ENCODE measurements around the gene MRPL28.
"Not testable (repeated sequence)": the region's sequence is repeated elsewhere in the genome, so short reads cannot be mapped to it uniquely, and the experiment has no call there.

The MRPL28 gene

DNA sequence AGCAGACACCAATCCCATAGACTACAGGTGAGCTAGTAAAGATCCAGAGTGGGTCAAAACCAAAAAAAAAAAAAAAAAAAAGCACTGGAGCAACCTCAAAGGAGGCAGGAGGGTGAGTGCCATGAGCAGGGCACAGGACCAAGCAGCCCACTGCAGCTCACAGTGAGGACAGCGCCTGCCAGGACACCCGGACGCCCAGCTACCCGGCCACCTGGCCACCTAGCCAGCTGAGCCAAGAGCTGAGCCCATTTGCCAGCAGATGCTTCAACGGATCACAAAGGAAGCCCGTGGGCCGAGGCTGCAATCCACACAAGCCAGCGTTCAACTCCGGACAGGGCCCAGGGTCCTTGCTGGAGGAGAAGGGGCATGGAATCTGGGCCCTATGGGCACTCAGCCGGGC is 32.9 kb downstream of the MRPL28 start:
- H3K4me3 ChIP-seq: no peak overlapping the region
- DNase-seq (ENCODE audit: low spot score): no peak
- TF ChIP-seq, protein P1, sequence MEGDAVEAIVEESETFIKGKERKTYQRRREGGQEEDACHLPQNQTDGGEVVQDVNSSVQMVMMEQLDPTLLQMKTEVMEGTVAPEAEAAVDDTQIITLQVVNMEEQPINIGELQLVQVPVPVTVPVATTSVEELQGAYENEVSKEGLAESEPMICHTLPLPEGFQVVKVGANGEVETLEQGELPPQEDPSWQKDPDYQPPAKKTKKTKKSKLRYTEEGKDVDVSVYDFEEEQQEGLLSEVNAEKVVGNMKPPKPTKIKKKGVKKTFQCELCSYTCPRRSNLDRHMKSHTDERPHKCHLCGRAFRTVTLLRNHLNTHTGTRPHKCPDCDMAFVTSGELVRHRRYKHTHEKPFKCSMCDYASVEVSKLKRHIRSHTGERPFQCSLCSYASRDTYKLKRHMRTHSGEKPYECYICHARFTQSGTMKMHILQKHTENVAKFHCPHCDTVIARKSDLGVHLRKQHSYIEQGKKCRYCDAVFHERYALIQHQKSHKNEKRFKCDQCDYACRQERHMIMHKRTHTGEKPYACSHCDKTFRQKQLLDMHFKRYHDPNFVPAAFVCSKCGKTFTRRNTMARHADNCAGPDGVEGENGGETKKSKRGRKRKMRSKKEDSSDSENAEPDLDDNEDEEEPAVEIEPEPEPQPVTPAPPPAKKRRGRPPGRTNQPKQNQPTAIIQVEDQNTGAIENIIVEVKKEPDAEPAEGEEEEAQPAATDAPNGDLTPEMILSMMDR (IDR thresholded peaks at IDR 0.05): no peak
- H3K27ac ChIP-seq: no peak overlapping the region

DNA sequence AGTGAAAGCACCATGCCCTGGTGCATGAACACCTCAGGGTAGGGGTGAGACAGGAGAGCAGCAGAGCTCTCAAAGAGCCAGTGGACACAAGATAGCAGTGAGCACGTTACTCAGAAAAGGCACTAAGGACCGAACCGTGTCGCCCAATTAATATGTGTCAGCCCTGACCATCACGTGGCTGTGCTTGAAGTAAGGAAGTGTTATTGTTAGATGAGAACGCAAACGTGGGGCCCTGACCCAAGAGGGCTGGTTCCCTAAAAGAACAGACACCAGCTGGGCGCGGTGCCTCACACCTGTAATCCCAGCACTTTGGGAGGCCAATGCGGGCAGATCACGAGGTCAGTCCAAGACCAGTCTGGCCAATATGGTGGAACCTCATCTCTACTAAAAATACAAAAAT is 34.1 kb downstream of the MRPL28 start:
- Histone ChIP-seq H3K27ac (no peak overlapping the region), H3K4me3 (no peak overlapping the region)
- TF ChIP-seq, protein P1 (IDR thresholded peaks at IDR 0.05): no peak

DNA sequence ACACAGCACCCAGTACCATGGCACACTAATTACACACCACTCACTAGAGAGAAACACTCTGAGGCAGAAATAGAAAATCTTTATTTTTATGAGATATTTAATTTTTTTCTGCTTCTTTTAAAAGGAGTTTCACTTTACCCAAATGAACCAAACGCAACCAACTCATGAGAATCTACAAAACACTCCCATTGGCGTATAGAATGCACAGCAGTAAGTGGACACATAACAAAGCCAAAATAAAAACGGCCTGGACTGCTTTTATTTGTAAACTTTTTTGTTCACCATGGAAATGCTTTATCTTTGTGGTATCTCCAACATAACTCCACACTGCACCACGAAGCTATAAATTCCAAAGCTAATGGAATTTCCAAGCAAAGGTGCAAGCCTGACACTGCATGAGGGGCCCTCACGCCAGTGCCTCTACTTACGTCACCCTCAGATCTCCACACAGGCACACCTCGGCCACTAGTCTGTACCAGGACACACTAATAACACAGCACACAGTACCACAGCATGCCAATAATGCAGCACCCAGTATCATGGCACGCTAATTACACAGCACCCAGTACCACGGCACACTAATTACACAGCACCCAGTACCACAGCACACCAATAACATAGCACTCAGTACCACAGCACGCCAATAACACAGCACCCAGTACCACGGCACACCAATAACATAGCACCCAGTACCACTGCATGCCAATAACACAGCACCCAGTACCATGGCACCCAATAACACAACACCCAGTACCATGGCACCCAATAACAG is 35.3 kb downstream of the MRPL28 start:
- not testable (repeated sequence) for H3K27ac ChIP-seq; DNase-seq (ENCODE audit: low spot score); H3K4me3 ChIP-seq

More for the DNA sequence above, 34.1 kb downstream of the MRPL28 start:
- DNase-seq (ENCODE audit: low spot score): no peak

DNA sequence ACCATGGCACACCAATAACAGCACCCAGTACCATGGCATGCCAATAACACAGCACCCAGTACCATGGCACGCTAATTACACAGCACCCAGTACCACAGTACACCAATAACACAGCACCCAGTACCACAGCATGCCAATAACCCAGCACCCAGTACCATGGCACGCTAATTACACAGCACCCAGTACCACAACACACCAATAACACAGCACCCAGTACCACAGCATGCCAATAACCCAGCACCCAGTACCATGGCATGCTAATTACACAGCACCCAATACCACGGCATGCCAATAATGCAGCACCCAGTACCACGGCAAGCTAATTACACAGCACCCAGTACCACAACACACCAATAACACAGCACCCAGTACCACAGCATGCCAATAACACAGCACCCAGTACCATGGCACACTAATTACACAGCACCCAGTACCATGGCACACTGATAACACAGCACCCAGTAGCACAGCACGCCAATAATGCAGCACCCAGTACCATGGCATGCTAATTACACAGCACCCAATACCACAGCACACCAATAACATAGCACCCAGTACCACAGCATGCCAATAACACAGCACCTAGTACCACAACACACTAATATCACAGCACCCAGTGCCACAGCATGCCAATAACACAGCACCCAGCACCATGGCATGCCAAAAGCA is 36.0 kb downstream of the MRPL28 start:
- not testable (repeated sequence) for DNase-seq (ENCODE audit: low spot score); H3K4me3 ChIP-seq; H3K27ac ChIP-seq

DNA sequence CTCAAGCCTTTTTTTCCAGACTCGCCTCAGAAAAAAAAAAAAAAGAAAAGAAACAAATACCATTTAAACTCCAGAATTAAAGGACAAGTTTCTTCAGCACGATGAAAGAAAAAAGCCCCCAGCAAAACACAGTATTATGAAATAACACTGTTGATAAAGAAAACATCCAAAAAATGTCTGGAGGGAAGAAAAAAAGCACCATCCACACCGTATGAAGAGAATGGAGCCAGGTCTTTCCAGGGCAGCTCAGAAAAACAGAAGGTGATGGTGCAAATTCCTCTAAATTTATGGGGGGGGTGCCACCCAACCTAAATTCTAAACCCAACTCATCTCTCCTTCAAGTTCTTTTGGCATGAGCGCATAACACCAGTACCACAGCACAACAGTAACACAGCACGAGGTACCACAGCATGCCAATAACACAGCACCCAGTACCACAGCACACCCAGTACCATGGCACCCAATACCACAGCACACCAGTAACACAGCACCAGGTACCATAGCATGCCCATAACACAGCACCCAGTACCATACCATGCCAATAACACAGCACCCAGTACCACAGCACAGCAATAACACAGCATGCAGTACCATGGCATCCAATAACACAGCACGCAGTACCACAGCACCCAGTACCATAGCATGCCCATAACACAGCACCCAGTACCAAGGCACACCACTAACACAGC is 36.8 kb downstream of the MRPL28 start:
- no peak overlapping the region for H3K4me3 ChIP-seq
- H3K27ac ChIP-seq: no peak overlapping the region
- TF ChIP-seq, protein P1 (IDR thresholded peaks at IDR 0.05): no peak
- no peak for DNase-seq (ENCODE audit: low spot score)

DNA sequence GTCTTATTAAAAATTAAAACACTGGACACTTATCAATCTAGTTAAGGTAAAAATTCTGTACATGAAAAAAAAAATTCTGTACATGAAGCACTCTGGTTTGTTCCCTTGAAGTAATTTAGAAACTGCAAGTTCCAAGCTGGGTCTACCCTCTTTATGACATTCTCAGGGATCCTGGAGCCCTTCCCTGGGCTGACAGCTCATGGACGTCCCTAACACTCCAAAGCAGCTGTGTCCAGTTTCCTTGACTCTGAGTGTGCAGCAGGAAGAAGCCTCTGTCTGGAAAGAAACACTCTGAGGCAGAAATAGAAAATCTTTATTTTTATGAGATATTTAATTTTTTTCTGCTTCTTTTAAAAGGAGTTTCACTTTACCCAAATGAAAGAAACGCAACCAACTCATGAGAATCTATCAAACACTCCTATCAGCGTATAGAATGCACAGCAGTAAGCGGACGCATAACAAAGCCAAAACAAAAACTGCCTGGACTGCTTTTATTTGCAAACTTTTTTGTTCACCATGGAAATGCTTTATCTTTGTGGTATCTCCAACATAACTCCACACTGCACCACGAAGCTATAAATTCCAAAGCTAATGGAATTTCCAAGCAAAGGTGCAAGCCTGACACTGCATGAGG is 39.0 kb downstream of the MRPL28 start:
- H3K27ac ChIP-seq; H3K4me3 ChIP-seq; DNase-seq (ENCODE audit: low spot score): not testable (repeated sequence)

DNA sequence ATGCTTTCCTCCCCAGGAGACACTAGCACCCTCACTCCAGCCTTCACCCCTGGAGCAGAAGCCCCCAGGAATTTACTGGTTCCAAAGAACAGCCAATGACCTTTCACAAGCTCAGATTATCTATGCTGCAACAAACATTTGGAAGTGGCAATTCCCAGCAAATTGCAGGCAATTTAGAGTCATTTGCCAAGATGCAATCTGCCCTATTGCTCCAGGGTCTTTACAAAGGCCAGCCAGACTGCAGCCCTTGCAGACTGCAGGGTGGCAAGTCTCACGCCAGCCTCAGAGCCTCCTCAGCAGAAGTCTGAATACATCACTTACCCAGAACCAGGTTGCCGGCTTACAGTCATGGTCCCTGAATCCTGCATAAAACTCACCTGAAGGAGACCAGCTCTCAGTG is 39.6 kb downstream of the MRPL28 start:
- Histone ChIP-seq H3K4me3 (no peak overlapping the region), H3K27ac (no peak overlapping the region)
- TF ChIP-seq, protein P1 (IDR thresholded peaks at IDR 0.05): no peak
- DNase-seq (ENCODE audit: low spot score): no peak

DNA sequence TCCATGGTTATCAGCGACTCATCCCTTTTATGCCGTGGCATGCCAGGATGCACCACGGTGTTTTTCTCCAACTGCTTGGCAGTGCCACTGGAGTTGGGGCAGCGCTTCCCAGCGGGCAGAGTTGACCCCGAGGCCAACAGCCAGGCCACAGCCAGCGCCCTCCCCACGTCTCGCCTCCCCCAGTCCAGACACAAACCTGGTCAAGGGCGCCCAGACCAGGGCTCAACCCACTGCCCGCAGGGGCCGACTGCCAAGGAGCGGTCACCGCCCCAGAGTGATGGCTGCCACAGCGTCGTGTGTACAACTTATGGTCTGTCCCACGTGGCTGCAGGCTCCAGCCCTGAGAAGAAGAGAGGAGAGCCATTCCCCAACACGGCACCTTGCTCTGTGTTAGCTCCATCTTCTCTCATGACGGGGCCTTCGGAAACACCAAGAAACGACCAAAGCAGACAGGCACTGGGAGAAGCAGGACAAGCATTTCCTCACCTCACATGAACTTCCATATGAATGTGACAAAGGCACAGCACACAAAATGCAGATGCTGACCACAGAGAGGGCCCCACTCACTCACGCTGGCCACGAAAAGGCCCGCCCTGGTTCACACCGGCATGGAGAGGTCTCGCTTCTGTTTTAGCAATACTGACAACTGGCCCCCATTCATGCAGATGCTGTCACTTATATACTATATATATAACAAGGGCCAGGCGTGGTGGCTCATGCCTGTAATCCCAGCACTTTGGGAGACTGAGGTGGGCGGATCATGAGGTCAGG is 44.8 kb downstream of the MRPL28 start:
- Histone ChIP-seq H3K27ac (no peak overlapping the region), H3K4me3 (peak overlapping the region; percentile 30)
- no peak for DNase-seq (ENCODE audit: low spot score)
- TF ChIP-seq, protein P1 (IDR thresholded peaks at IDR 0.05): no peak

Measured in coronary artery (tissue), 2 donors.